Endothelial cell of umbilical vein (primary cell): ENCODE measurements around the gene GALK1.

Experiments
- EZH2 ChIP-seq: IDR thresholded peaks from 2 replicates; pipeline ENCODE4 v1.6.1; 2012; ENCODE audit warnings: borderline replicate concordance, low read depth, mild to moderate bottlenecking, moderate library complexity, low read length, inconsistent platforms; ENCODE audit not compliant: severe bottlenecking
- FOS ChIP-seq: IDR thresholded peaks from 2 replicates; pipeline ENCODE4 v1.6.1; 2011; ENCODE audit warnings: mild to moderate bottlenecking, low read length, moderate library complexity, borderline replicate concordance; ENCODE audit not compliant: insufficient read depth
- JUN ChIP-seq: IDR thresholded peaks from 2 replicates; pipeline ENCODE4 v1.6.1; 2011; ENCODE audit warnings: borderline replicate concordance, low read depth; ENCODE audit not compliant: insufficient read length, insufficient read depth
- MYC ChIP-seq: IDR thresholded peaks from one replicate; pipeline ENCODE4 v1.6.1; 2011; ENCODE audit warnings: mild to moderate bottlenecking, low read depth, low read length
- POLR2A ChIP-seq: IDR thresholded peaks from 2 replicates; pipeline ENCODE4 v1.6.1; 2012; ENCODE audit warnings: low read depth, mild to moderate bottlenecking, control low read depth, low read length
- POLR2AphosphoS5 ChIP-seq: IDR thresholded peaks from 2 replicates; pipeline ENCODE4 v1.6.1; 2012; ENCODE audit warnings: low read depth, mild to moderate bottlenecking, control low read depth, low read length, moderate library complexity; ENCODE audit not compliant: insufficient read depth
- TF ChIP-seq, protein P1 (sequence below), 2 donors: IDR thresholded peaks; 1 replicate in 1 of 2; 2 replicates in 1 of 2; pipeline ENCODE4 v1.5.1; 2011; ENCODE audit warnings: low read length in 2 of 2, mild to moderate bottlenecking in 2 of 2, moderate library complexity in 2 of 2, control low read depth in 1 of 2, inconsistent platforms in 1 of 2, low read depth in 1 of 2; ENCODE audit not compliant: insufficient read depth in 1 of 2; ENCODE audit errors: extremely low read depth in 1 of 2
- TF ChIP-seq, protein P2 (sequence below): IDR thresholded peaks from 2 replicates; pipeline ENCODE4 v1.6.1; 2011; ENCODE audit not compliant: insufficient read depth, insufficient read length

DNA sequence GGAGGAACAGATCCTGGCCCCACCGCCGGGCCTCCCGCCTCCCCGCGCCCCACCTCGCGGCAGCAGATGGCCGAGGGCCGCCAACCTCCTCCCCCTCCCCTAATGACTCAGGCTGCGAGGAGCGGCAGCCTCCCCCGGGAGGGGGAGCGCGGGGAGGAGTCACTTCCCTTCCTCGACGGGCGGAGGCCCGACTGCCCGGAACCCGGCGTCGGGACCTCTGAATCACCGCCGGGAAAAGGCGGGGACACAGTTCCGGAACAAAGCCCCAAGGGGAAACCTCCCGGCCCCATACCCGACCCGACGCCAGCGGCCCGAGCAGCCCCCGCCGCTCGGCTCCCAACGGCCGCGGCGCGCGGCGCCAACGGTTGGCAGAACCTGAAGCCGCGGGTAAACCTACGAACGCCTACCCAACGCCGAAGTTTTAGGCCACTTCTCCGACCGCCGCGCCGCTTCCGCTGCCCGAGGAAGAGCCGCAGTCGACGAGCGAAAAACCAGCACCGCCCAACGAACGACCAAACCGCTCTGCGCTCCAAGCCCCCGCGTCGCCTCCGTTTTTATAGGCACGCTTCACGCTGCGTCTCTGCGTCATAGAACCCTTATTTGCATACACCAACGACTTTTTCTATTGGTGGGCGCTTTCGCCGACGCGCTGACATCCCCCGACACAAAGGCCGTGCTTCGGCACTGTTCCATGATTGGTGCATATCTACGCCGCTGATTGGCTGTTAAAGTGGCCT, 14.4 kb upstream of the GALK1 start:
- peak; percentile 100 for TF ChIP-seq POLR2A
- TF ChIP-seq, protein P1, sequence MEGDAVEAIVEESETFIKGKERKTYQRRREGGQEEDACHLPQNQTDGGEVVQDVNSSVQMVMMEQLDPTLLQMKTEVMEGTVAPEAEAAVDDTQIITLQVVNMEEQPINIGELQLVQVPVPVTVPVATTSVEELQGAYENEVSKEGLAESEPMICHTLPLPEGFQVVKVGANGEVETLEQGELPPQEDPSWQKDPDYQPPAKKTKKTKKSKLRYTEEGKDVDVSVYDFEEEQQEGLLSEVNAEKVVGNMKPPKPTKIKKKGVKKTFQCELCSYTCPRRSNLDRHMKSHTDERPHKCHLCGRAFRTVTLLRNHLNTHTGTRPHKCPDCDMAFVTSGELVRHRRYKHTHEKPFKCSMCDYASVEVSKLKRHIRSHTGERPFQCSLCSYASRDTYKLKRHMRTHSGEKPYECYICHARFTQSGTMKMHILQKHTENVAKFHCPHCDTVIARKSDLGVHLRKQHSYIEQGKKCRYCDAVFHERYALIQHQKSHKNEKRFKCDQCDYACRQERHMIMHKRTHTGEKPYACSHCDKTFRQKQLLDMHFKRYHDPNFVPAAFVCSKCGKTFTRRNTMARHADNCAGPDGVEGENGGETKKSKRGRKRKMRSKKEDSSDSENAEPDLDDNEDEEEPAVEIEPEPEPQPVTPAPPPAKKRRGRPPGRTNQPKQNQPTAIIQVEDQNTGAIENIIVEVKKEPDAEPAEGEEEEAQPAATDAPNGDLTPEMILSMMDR (IDR thresholded peaks at IDR 0.05; ENCODE audit: extremely low read depth in 1 of 2, insufficient read depth in 1 of 2, low read depth in 1 of 2, low read length in 2 of 2), result no peak
- no peak for TF ChIP-seq EZH2
- peak; percentile 100 for TF ChIP-seq POLR2AphosphoS5
- TF ChIP-seq JUN, result peak; percentile 67
- TF ChIP-seq, protein P2, sequence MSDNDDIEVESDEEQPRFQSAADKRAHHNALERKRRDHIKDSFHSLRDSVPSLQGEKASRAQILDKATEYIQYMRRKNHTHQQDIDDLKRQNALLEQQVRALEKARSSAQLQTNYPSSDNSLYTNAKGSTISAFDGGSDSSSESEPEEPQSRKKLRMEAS, result no peak
- no peak for TF ChIP-seq MYC
- TF ChIP-seq FOS, result peak; percentile 99
